HCT116 (cell line): ENCODE data around the gene PHTF1.

ENCODE experiments used
- POLR2A ChIP-seq: IDR thresholded peaks from 2 replicates; pipeline ENCODE4 v1.7.0; 2011; ENCODE audit warnings: borderline replicate concordance; ENCODE audit not compliant: insufficient read depth, insufficient read length; ENCODE audit errors: extremely low read depth
- RAD21 ChIP-seq: IDR thresholded peaks from 2 replicates; pipeline ENCODE4 v1.6.1; 2012; ENCODE audit warnings: low read depth, mild to moderate bottlenecking
- ZNF274 ChIP-seq: fragments of 200-500 bp; sonication (Bioruptor generic); IDR thresholded peaks from 2 replicates; pipeline ENCODE4 v1.6.1; 2014; ENCODE audit warnings: mild to moderate bottlenecking, low read depth, low read length, inconsistent platforms
- TF ChIP-seq, protein P1 (sequence below), 3 experiments: fragments of 200-600 bp in 1 of 3; sonication (generic) in 1 of 3; IDR thresholded peaks in 2 of 3; conservative IDR thresholded peaks in 1 of 3; 2 replicates each; pipeline ENCODE4 v1.5.1; 2012 to 2017; ENCODE audit warnings: low read depth in 2 of 3, low read length in 2 of 3, antibody characterized with exemption in 1 of 3, borderline replicate concordance in 1 of 3, control low read depth in 1 of 3, mild to moderate bottlenecking in 1 of 3, mixed read lengths in 1 of 3, mixed run types in 1 of 3, moderate library complexity in 1 of 3; ENCODE audit not compliant: insufficient read depth in 1 of 3
- TF ChIP-seq, protein P2 (sequence below): IDR thresholded peaks from 2 replicates; pipeline ENCODE4 v1.6.1; 2012; ENCODE audit warnings: low read depth
- TF ChIP-seq, protein P3 (sequence below): IDR thresholded peaks from 2 replicates; pipeline ENCODE4 v1.6.1; 2012

DNA sequence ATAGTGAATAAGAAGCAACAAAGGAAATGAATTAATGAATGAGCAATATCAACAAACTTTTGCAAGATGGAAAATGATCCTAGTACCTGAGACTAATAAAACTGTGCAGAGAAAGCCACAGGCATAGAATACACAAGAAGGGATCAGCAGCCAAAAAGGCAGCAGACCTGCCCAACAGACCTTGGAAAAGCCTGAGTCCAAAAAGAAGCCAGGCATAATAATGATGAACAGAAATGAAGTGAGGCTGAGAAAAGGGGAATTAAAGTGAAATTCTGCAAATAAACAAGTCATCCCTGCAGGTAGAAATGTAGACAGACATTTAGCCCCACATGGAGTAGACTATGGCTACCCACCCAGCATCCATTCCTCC is 10.3 kb upstream of the PHTF1 start:
- TF ChIP-seq, protein P1, sequence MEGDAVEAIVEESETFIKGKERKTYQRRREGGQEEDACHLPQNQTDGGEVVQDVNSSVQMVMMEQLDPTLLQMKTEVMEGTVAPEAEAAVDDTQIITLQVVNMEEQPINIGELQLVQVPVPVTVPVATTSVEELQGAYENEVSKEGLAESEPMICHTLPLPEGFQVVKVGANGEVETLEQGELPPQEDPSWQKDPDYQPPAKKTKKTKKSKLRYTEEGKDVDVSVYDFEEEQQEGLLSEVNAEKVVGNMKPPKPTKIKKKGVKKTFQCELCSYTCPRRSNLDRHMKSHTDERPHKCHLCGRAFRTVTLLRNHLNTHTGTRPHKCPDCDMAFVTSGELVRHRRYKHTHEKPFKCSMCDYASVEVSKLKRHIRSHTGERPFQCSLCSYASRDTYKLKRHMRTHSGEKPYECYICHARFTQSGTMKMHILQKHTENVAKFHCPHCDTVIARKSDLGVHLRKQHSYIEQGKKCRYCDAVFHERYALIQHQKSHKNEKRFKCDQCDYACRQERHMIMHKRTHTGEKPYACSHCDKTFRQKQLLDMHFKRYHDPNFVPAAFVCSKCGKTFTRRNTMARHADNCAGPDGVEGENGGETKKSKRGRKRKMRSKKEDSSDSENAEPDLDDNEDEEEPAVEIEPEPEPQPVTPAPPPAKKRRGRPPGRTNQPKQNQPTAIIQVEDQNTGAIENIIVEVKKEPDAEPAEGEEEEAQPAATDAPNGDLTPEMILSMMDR (IDR thresholded peaks at IDR 0.05 in 2 of 3, conservative IDR thresholded peaks at IDR 0.05 in 1 of 3; ENCODE audit: borderline replicate concordance in 1 of 3, insufficient read depth in 1 of 3, low read depth in 2 of 3, low read length in 2 of 3): no peak
- TF ChIP-seq, protein P2, sequence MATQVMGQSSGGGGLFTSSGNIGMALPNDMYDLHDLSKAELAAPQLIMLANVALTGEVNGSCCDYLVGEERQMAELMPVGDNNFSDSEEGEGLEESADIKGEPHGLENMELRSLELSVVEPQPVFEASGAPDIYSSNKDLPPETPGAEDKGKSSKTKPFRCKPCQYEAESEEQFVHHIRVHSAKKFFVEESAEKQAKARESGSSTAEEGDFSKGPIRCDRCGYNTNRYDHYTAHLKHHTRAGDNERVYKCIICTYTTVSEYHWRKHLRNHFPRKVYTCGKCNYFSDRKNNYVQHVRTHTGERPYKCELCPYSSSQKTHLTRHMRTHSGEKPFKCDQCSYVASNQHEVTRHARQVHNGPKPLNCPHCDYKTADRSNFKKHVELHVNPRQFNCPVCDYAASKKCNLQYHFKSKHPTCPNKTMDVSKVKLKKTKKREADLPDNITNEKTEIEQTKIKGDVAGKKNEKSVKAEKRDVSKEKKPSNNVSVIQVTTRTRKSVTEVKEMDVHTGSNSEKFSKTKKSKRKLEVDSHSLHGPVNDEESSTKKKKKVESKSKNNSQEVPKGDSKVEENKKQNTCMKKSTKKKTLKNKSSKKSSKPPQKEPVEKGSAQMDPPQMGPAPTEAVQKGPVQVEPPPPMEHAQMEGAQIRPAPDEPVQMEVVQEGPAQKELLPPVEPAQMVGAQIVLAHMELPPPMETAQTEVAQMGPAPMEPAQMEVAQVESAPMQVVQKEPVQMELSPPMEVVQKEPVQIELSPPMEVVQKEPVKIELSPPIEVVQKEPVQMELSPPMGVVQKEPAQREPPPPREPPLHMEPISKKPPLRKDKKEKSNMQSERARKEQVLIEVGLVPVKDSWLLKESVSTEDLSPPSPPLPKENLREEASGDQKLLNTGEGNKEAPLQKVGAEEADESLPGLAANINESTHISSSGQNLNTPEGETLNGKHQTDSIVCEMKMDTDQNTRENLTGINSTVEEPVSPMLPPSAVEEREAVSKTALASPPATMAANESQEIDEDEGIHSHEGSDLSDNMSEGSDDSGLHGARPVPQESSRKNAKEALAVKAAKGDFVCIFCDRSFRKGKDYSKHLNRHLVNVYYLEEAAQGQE: no peak
- TF ChIP-seq, protein P3, sequence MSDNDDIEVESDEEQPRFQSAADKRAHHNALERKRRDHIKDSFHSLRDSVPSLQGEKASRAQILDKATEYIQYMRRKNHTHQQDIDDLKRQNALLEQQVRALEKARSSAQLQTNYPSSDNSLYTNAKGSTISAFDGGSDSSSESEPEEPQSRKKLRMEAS: no peak
- TF ChIP-seq POLR2A (no peak), ZNF274 (no peak), RAD21 (no peak)
